Measurements from ENCODE around the gene RAB6B.

The RAB6B gene

DNA sequence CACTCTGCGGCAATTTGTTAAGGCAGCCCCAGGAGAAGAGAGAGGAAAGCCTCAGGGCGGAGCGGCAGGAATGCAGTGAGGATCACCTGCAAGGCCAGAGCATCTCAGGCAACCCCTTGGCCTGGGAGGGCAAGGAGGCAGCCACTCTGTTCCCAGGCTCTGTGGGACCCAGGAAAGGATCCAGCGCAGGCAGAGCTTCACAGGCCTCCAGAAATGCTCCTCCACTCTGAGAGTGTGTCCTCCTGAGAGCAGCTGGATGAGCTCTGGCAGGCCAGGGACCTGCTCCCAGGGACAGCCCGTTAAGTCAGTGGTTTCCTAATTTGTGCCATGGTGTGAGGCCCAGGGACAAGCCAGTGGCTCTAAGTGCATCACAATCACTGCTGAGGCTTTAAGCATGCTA lies 35.2 kb downstream of the RAB6B start:
- ATAC-seq, result no peak

GRCh38 chr3:133859381-133860234 lies 36.1 kb downstream of the RAB6B start:
- ATAC-seq, result no peak
- no peak for TF ChIP-seq CSRNP3 (CRISPR knock-in tag; IDR thresholded peaks at IDR 0.05)
- no peak for TF ChIP-seq POU6F1 (CRISPR knock-in tag; IDR thresholded peaks at IDR 0.05; ENCODE audit: borderline replicate concordance, low read depth)
- no peak for TF ChIP-seq ZFP3 (CRISPR knock-in tag; IDR thresholded peaks at IDR 0.05)
- TF ChIP-seq RARB (CRISPR knock-in tag; IDR thresholded peaks at IDR 0.05), result no peak
- TF ChIP-seq ZNF565 (CRISPR knock-in tag; conservative IDR thresholded peaks at IDR 0.05; ENCODE audit: low read depth), result no peak
- no peak for TF ChIP-seq PPARA (CRISPR knock-in tag; IDR thresholded peaks at IDR 0.05; ENCODE audit: borderline replicate concordance)
- TF ChIP-seq ZNF70 (CRISPR knock-in tag; IDR thresholded peaks at IDR 0.05), result no peak
- no peak for TF ChIP-seq ESRRG (CRISPR knock-in tag; IDR thresholded peaks at IDR 0.05)
- no peak for TF ChIP-seq GLIS3 (CRISPR knock-in tag; IDR thresholded peaks at IDR 0.05)
- TF ChIP-seq SNAI2 (CRISPR knock-in tag; IDR thresholded peaks at IDR 0.05), result no peak
- TF ChIP-seq ARNTL (CRISPR knock-in tag; IDR thresholded peaks at IDR 0.05; ENCODE audit: borderline replicate concordance, low read depth), result no peak
- TF ChIP-seq TOX (CRISPR knock-in tag; IDR thresholded peaks at IDR 0.05; ENCODE audit: borderline replicate concordance), result no peak

More for the DNA sequence above, 35.2 kb downstream of the RAB6B start:
- no peak for TF ChIP-seq CSRNP3 (CRISPR knock-in tag; IDR thresholded peaks at IDR 0.05)
- TF ChIP-seq TOX (CRISPR knock-in tag; IDR thresholded peaks at IDR 0.05; ENCODE audit: borderline replicate concordance), result no peak
- no peak for TF ChIP-seq ZC3H10 (CRISPR knock-in tag; IDR thresholded peaks at IDR 0.05)
- TF ChIP-seq ISL1 (CRISPR knock-in tag; IDR thresholded peaks at IDR 0.05), result no peak
- no peak for TF ChIP-seq GLIS3 (CRISPR knock-in tag; IDR thresholded peaks at IDR 0.05)
- TF ChIP-seq ZNF565 (CRISPR knock-in tag; conservative IDR thresholded peaks at IDR 0.05; ENCODE audit: low read depth), result no peak
- TF ChIP-seq PPARA (CRISPR knock-in tag; IDR thresholded peaks at IDR 0.05; ENCODE audit: borderline replicate concordance), result no peak
- no peak for TF ChIP-seq SNAI2 (CRISPR knock-in tag; IDR thresholded peaks at IDR 0.05)
- TF ChIP-seq TCF4 (CRISPR knock-in tag; IDR thresholded peaks at IDR 0.05; ENCODE audit: borderline replicate concordance), result no peak
- no peak for TF ChIP-seq OSR1 (CRISPR knock-in tag; IDR thresholded peaks at IDR 0.05)
- no peak for TF ChIP-seq POU6F1 (CRISPR knock-in tag; IDR thresholded peaks at IDR 0.05; ENCODE audit: borderline replicate concordance, low read depth)
- no peak for TF ChIP-seq ZFP3 (CRISPR knock-in tag; IDR thresholded peaks at IDR 0.05)
- TF ChIP-seq, protein P1, sequence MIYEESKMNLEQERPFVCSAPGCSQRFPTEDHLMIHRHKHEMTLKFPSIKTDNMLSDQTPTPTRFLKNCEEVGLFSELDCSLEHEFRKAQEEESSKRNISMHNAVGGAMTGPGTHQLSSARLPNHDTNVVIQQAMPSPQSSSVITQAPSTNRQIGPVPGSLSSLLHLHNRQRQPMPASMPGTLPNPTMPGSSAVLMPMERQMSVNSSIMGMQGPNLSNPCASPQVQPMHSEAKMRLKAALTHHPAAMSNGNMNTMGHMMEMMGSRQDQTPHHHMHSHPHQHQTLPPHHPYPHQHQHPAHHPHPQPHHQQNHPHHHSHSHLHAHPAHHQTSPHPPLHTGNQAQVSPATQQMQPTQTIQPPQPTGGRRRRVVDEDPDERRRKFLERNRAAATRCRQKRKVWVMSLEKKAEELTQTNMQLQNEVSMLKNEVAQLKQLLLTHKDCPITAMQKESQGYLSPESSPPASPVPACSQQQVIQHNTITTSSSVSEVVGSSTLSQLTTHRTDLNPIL (CRISPR knock-in tag; IDR thresholded peaks at IDR 0.05; ENCODE audit: low read depth), result no peak
- TF ChIP-seq BACH2 (CRISPR knock-in tag; IDR thresholded peaks at IDR 0.05; ENCODE audit: borderline replicate concordance), result no peak
- no peak for TF ChIP-seq ESRRG (CRISPR knock-in tag; IDR thresholded peaks at IDR 0.05)
- TF ChIP-seq ZNF70 (CRISPR knock-in tag; IDR thresholded peaks at IDR 0.05), result no peak
- TF ChIP-seq RARB (CRISPR knock-in tag; IDR thresholded peaks at IDR 0.05), result no peak
- TF ChIP-seq, protein P2, sequence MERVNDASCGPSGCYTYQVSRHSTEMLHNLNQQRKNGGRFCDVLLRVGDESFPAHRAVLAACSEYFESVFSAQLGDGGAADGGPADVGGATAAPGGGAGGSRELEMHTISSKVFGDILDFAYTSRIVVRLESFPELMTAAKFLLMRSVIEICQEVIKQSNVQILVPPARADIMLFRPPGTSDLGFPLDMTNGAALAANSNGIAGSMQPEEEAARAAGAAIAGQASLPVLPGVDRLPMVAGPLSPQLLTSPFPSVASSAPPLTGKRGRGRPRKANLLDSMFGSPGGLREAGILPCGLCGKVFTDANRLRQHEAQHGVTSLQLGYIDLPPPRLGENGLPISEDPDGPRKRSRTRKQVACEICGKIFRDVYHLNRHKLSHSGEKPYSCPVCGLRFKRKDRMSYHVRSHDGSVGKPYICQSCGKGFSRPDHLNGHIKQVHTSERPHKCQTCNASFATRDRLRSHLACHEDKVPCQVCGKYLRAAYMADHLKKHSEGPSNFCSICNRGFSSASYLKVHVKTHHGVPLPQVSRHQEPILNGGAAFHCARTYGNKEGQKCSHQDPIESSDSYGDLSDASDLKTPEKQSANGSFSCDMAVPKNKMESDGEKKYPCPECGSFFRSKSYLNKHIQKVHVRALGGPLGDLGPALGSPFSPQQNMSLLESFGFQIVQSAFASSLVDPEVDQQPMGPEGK (CRISPR knock-in tag; IDR thresholded peaks at IDR 0.05; ENCODE audit: borderline replicate concordance), result no peak
- TF ChIP-seq, protein P3, sequence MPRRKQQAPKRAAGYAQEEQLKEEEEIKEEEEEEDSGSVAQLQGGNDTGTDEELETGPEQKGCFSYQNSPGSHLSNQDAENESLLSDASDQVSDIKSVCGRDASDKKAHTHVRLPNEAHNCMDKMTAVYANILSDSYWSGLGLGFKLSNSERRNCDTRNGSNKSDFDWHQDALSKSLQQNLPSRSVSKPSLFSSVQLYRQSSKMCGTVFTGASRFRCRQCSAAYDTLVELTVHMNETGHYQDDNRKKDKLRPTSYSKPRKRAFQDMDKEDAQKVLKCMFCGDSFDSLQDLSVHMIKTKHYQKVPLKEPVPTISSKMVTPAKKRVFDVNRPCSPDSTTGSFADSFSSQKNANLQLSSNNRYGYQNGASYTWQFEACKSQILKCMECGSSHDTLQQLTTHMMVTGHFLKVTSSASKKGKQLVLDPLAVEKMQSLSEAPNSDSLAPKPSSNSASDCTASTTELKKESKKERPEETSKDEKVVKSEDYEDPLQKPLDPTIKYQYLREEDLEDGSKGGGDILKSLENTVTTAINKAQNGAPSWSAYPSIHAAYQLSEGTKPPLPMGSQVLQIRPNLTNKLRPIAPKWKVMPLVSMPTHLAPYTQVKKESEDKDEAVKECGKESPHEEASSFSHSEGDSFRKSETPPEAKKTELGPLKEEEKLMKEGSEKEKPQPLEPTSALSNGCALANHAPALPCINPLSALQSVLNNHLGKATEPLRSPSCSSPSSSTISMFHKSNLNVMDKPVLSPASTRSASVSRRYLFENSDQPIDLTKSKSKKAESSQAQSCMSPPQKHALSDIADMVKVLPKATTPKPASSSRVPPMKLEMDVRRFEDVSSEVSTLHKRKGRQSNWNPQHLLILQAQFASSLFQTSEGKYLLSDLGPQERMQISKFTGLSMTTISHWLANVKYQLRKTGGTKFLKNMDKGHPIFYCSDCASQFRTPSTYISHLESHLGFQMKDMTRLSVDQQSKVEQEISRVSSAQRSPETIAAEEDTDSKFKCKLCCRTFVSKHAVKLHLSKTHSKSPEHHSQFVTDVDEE (CRISPR knock-in tag; IDR thresholded peaks at IDR 0.05), result no peak

All from SK-N-SH treated with all-trans-retinoic acid at 6 μM for 48 hours (cell line).